Measurements from ENCODE around the gene CFAP300. TPM values are rescaled to one million over a fixed set of nuclear protein-coding genes. Genes with fewer than 3 reads are reported as not detected.

The CFAP300 gene
- not detected in 2 replicates for total RNA-seq

GRCh38 chr11:102047305-102047924 lies at the start of gene CFAP300:
CFAP300 (plus strand) TSS chr11:102047437; CDS start chr11:102047471, 34 bp downstream.
- DNase-seq (ENCODE audit: low read depth in 2 of 2), result peak; percentile 29 to 42

GRCh38 chr11:102001657-102002338 lies 45.4 kb upstream of the CFAP300 start:
- no peak for DNase-seq (ENCODE audit: low read depth in 2 of 2)

- no peak for DNase-seq (ENCODE audit: low read depth in 2 of 2)
These were observed 43.0 kb upstream of the CFAP300 start for GRCh38 chr11:102004220-102004619.

- DNase-seq (ENCODE audit: low read depth in 2 of 2), result no peak
These were observed 41.9 kb upstream of the CFAP300 start for GRCh38 chr11:102005306-102005705.

- no peak for DNase-seq (ENCODE audit: low read depth in 2 of 2)
These were observed 40.2 kb upstream of the CFAP300 start for GRCh38 chr11:102006835-102007566.

GRCh38 chr11:102007567-102008437 lies 39.4 kb upstream of the CFAP300 start:
- peak; percentile 57 to 65 for DNase-seq (ENCODE audit: low read depth in 2 of 2)

GRCh38 chr11:102010776-102011494 lies 36.3 kb upstream of the CFAP300 start:
- peak; percentile 16 to 82 for DNase-seq (ENCODE audit: low read depth in 2 of 2)

- peak in 1 of 2 donors; percentile 27 for DNase-seq (ENCODE audit: low read depth in 2 of 2)
These were observed 34.3 kb upstream of the CFAP300 start for GRCh38 chr11:102012946-102013345.

GRCh38 chr11:102014756-102015155 lies 32.5 kb upstream of the CFAP300 start:
- no peak for DNase-seq (ENCODE audit: low read depth in 2 of 2)

- peak in 1 of 2 donors; percentile 24 for DNase-seq (ENCODE audit: low read depth in 2 of 2)
These were observed 30.2 kb upstream of the CFAP300 start for GRCh38 chr11:102017026-102017425.

GRCh38 chr11:102026217-102026616 lies 21.0 kb upstream of the CFAP300 start:
- DNase-seq (ENCODE audit: low read depth in 2 of 2), result no peak

GRCh38 chr11:102026959-102027358 lies 20.3 kb upstream of the CFAP300 start:
- no peak for DNase-seq (ENCODE audit: low read depth in 2 of 2)

- no peak for DNase-seq (ENCODE audit: low read depth in 2 of 2)
These were observed 10.5 kb upstream of the CFAP300 start for GRCh38 chr11:102036757-102037156.

- no peak for DNase-seq (ENCODE audit: low read depth in 2 of 2)
These were observed 396 bp upstream of the CFAP300 start for GRCh38 chr11:102046841-102047240.

GRCh38 chr11:102050927-102051575 lies 3.8 kb downstream of the CFAP300 start:
- no peak for DNase-seq (ENCODE audit: low read depth in 2 of 2)

- peak; percentile 30 to 38 for DNase-seq (ENCODE audit: low read depth in 2 of 2)
These were observed 14.0 kb downstream of the CFAP300 start for GRCh38 chr11:102061276-102061675.

GRCh38 chr11:102062106-102062505 lies 14.9 kb downstream of the CFAP300 start:
- no peak for DNase-seq (ENCODE audit: low read depth in 2 of 2)

GRCh38 chr11:102064316-102064715 lies 17.1 kb downstream of the CFAP300 start:
- no peak for DNase-seq (ENCODE audit: low read depth in 2 of 2)

- DNase-seq (ENCODE audit: low read depth in 2 of 2), result no peak
These were observed 23.5 kb downstream of the CFAP300 start for GRCh38 chr11:102070766-102071165.
